Tibial nerve (tissue), 4 donors: ENCODE measurements around the gene TRIM50. TPM values are rescaled to one million over a fixed set of nuclear protein-coding genes. Genes with fewer than 3 reads are reported as not detected.

Experiments used
- DNase-seq, 2 donors: peaks; one replicate each; pipeline ENCODE4 v3.0.0-alpha.2; 2019; ENCODE audit warnings: low spot score in 2 of 2
- H3K27ac ChIP-seq, 4 donors: fragments of 200-600 bp; sonication (generic) in 3 of 4; one replicate each; pipeline ENCODE4 v1.5.1; 2017 to 2019; ENCODE audit warnings: mild to moderate bottlenecking in 1 of 4
- H3K27me3 ChIP-seq, 2 donors: fragments of 200-600 bp; sonication (generic) in 1 of 2; one replicate each; pipeline versions ENCODE4 v1.5.1 to v1.6.0; 2017 to 2019
- H3K36me3 ChIP-seq, 3 donors: fragments of 200-600 bp; sonication (generic); one replicate each; pipeline ENCODE4 v1.5.1; 2018 to 2019
- H3K4me1 ChIP-seq, 4 donors: fragments of 200-600 bp; sonication (generic) in 3 of 4; one replicate each; pipeline ENCODE4 v1.5.1; 2017 to 2019
- H3K4me3 ChIP-seq, 4 donors: fragments of 200-600 bp; sonication (generic) in 3 of 4; one replicate each; pipeline ENCODE4 v1.5.1; 2017 to 2019; ENCODE audit warnings: mild to moderate bottlenecking in 1 of 4, moderate library complexity in 1 of 4
- H3K9me3 ChIP-seq, 4 donors: fragments of 200-600 bp; sonication (generic) in 3 of 4; one replicate each; pipeline ENCODE4 v1.5.1; 2017 to 2019
- EP300 ChIP-seq, 2 donors: sonication (generic); formaldehyde crosslinking; IDR thresholded peaks; one replicate each; pipeline ENCODE4 v1.6.1; 2017; ENCODE audit warnings: antibody characterized with exemption in 2 of 2, mild to moderate bottlenecking in 1 of 2
- POLR2A ChIP-seq, 2 donors: fragments of 450-650 bp; IDR thresholded peaks; one replicate each; pipeline ENCODE4 v1.6.1; 2017; ENCODE audit warnings: antibody characterized with exemption in 2 of 2, mild to moderate bottlenecking in 2 of 2, moderate library complexity in 2 of 2
- WGBS, 2 donors: methylation state at CpG; one replicate each; pipeline ENCODE4 v1.1.5; 2018; 5-methylcytosine and 5-hydroxymethylcytosine counted together
- total RNA-seq, 4 donors: library from RNA; depleted of rRNA; stranded (reverse); fragments of >200 nt; gene quantifications; one replicate each; pipeline ENCODE4 v1.1.0, GENCODE V29; 2016
- TF ChIP-seq, protein P1 (sequence below), 5 experiments: fragments of 200-600 bp in 3 of 5; fragments of 450-650 bp in 2 of 5; sonication (generic) in 3 of 5; IDR thresholded peaks; one replicate each; pipeline ENCODE4 v1.5.1; 2016 to 2019; ENCODE audit warnings: antibody characterized with exemption in 5 of 5, mild to moderate bottlenecking in 3 of 5, moderate library complexity in 2 of 5

Gene TRIM50
- total RNA-seq, 4 donors from 2014 or later = 0.20 to 0.84 TPM; not detected in 2

- no peak for TF ChIP-seq POLR2A (IDR thresholded peaks at IDR 0.05)
- no peak for TF ChIP-seq EP300 (IDR thresholded peaks at IDR 0.05)
- TF ChIP-seq, protein P1, sequence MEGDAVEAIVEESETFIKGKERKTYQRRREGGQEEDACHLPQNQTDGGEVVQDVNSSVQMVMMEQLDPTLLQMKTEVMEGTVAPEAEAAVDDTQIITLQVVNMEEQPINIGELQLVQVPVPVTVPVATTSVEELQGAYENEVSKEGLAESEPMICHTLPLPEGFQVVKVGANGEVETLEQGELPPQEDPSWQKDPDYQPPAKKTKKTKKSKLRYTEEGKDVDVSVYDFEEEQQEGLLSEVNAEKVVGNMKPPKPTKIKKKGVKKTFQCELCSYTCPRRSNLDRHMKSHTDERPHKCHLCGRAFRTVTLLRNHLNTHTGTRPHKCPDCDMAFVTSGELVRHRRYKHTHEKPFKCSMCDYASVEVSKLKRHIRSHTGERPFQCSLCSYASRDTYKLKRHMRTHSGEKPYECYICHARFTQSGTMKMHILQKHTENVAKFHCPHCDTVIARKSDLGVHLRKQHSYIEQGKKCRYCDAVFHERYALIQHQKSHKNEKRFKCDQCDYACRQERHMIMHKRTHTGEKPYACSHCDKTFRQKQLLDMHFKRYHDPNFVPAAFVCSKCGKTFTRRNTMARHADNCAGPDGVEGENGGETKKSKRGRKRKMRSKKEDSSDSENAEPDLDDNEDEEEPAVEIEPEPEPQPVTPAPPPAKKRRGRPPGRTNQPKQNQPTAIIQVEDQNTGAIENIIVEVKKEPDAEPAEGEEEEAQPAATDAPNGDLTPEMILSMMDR (IDR thresholded peaks at IDR 0.05) = no peak
- no peak overlapping the region for H3K4me3 ChIP-seq
- H3K9me3 ChIP-seq = peaks cover 0 to 9% (median 0%) of the 10 kb centered on the region in 4 donors
- no peaks in the 10 kb centered on the region for H3K36me3 ChIP-seq
- DNase-seq = no peak
- 83 to 89% methylated on average over 9 of the region's 9 CpGs for WGBS, 2 donors
- peaks cover 0 to 6% of the 10 kb centered on the region in 2 donors for H3K27me3 ChIP-seq
- peaks cover 0 to 18% (median 6%) of the 10 kb centered on the region in 4 donors for H3K4me1 ChIP-seq
- no peak overlapping the region for H3K27ac ChIP-seq
Measured at GRCh38 chr7:73354196-73354595, 26.3 kb upstream of the TRIM50 start.

GRCh38 chr7:73353243-73353642 is 25.4 kb upstream of the TRIM50 start:
- TF ChIP-seq EP300 (IDR thresholded peaks at IDR 0.05) = no peak
- TF ChIP-seq, protein P1 (IDR thresholded peaks at IDR 0.05) = no peak
- no peak for TF ChIP-seq POLR2A (IDR thresholded peaks at IDR 0.05)
- Histone ChIP-seq H3K36me3 (no peaks in the 10 kb centered on the region), H3K27me3 (no peaks in the 10 kb centered on the region), H3K4me1 (peaks cover 0 to 8% (median 2%) of the 10 kb centered on the region in 4 donors), H3K27ac (no peak overlapping the region), H3K9me3 (peaks cover 0 to 9% (median 0%) of the 10 kb centered on the region in 4 donors), H3K4me3 (no peak overlapping the region)
- WGBS, 2 donors = 75 to 82% methylated on average over 6 of the region's 6 CpGs
- DNase-seq = no peak

DNA sequence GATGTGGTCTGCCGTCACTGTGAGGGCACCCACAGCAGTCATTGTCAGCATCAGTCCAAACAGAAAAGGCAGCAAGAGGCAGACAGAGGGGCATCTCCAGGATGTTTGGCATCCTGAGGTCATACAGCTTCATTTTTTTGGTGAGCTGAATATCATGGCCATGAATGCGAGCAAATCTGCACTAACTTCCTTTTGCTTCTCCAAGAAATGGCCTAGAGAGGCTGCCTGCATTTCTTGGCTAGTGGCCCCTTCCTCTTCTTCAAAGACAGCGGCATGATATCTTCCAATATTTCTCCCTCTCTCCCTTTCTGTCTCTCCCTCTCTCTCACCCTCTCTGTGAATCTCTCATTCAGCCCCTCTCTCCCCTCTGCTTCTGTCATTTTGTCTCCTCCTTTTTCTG is 24.9 kb upstream of the TRIM50 start:
- H3K9me3 ChIP-seq = peaks cover 0 to 9% (median 0%) of the 10 kb centered on the region in 4 donors
- H3K4me1 ChIP-seq = peaks cover 0 to 4% (median 0%) of the 10 kb centered on the region in 4 donors
- no peak for DNase-seq
- no peaks in the 10 kb centered on the region for H3K27me3 ChIP-seq
- no peak overlapping the region for H3K4me3 ChIP-seq
- no peaks in the 10 kb centered on the region for H3K36me3 ChIP-seq
- H3K27ac ChIP-seq = no peak overlapping the region
- WGBS, 2 donors = 84 to 93% methylated on average over 3 of the region's 3 CpGs
- TF ChIP-seq EP300 (IDR thresholded peaks at IDR 0.05) (no peak), POLR2A (IDR thresholded peaks at IDR 0.05) (no peak)
- TF ChIP-seq, protein P1 (IDR thresholded peaks at IDR 0.05) = no peak

DNA sequence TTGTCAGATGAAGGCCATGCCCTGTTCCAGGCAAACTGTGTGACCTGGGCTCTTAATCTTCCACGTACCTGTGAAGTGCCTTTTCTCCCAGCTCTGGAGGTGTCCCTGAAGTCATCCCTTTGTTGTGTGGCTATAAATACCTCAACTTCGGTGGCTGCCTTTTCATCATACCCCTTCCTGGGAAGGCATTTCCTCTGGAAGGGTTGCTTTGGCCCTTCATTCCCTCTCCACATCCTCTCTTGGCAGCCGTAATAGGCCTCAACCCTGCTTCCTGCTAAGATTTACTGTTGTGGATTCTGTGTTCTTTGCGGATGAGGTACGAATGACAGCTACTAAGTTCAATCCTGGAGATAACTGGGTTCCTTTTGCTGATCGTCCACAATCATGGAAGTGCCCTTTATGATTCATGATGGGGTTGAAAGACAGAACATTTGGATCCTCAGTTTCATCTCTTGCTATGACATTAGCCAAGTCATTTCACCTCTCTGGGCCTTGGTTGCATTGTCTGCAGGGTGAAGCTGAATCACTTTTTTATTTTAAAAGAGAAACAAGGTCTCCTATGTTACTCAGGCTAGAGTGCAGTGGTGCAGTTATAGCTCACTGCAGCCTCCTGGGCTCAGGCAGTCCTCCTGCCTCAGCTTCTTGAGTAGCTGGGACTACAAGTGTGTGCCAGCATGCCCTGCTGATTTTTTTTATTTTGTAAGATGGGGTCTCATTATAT is 23.7 kb upstream of the TRIM50 start:
- TF ChIP-seq POLR2A (IDR thresholded peaks at IDR 0.05) = no peak
- TF ChIP-seq, protein P1 (IDR thresholded peaks at IDR 0.05) = no peak
- TF ChIP-seq EP300 (IDR thresholded peaks at IDR 0.05) = no peak
- no peaks in the 10 kb centered on the region for H3K4me1 ChIP-seq
- no peak overlapping the region for H3K4me3 ChIP-seq
- no peak for DNase-seq
- H3K27ac ChIP-seq = no peak overlapping the region
- H3K9me3 ChIP-seq = peaks cover 0 to 9% (median 0%) of the 10 kb centered on the region in 4 donors
- WGBS, 2 donors = 57 to 59% methylated on average over 6 of the region's 6 CpGs
- no peaks in the 10 kb centered on the region for H3K36me3 ChIP-seq
- H3K27me3 ChIP-seq = no peaks in the 10 kb centered on the region

DNA sequence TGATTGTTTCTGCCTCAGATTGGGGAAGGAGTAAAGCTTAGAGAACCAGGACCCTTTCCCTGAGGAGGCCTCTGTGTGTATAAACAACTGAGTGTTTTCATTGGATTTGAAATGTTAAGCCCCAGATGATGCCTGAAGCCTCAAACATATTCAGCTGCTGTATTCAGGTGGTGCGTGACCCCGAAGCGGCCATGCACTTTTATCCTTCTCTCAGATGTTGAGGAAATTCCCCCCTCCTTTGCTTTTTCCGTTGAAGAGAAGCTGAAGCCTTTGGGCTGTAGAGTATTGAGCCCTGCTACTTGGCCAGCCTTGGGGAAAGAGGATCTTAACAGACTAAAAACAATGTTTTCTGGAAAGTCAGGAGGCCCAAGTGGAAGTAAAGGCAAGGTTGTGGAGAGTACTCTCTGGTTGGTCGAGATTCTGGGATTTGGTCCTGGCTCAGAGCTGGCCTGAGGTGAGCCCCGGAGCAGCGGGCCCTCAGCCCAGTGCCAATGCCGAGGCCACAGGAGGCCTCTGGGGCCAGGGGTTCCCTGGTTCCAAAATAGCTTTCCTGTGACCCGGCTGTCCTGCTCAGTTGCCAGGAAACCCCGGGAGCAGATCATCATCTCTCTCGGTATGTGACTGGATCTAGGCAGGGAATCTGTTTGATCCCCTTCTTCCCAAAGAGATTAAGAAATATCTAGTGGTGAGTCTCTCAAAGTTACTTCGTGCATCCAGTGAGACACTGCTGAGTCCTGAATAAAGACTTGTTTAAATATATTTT is 22.6 kb upstream of the TRIM50 start:
- no peak overlapping the region for H3K27ac ChIP-seq
- H3K4me1 ChIP-seq = no peaks in the 10 kb centered on the region
- H3K27me3 ChIP-seq = no peaks in the 10 kb centered on the region
- H3K36me3 ChIP-seq = no peaks in the 10 kb centered on the region
- TF ChIP-seq EP300 (IDR thresholded peaks at IDR 0.05) (no peak), POLR2A (IDR thresholded peaks at IDR 0.05) (no peak)
- TF ChIP-seq, protein P1 (IDR thresholded peaks at IDR 0.05) = no peak
- H3K9me3 ChIP-seq = peaks cover 0 to 9% (median 0%) of the 10 kb centered on the region in 4 donors
- no peak overlapping the region for H3K4me3 ChIP-seq
- DNase-seq = no peak
- WGBS, 2 donors = 57 to 67% methylated on average over 12 of the region's 12 CpGs
